NCI-H1092 treated with DMSO at 0.1 percent for 48 hours (cell line): ENCODE data around the gene CCDC200.
"Not testable (repeated sequence)": the region's sequence is repeated elsewhere in the genome, so short reads cannot be mapped to it uniquely, and the experiment has no call there.

Source experiments
- DNase-seq: peaks from one replicate; lab custom pipeline; 2025; lab: John Stamatoyannopoulos, UW

Gene CCDC200

DNA sequence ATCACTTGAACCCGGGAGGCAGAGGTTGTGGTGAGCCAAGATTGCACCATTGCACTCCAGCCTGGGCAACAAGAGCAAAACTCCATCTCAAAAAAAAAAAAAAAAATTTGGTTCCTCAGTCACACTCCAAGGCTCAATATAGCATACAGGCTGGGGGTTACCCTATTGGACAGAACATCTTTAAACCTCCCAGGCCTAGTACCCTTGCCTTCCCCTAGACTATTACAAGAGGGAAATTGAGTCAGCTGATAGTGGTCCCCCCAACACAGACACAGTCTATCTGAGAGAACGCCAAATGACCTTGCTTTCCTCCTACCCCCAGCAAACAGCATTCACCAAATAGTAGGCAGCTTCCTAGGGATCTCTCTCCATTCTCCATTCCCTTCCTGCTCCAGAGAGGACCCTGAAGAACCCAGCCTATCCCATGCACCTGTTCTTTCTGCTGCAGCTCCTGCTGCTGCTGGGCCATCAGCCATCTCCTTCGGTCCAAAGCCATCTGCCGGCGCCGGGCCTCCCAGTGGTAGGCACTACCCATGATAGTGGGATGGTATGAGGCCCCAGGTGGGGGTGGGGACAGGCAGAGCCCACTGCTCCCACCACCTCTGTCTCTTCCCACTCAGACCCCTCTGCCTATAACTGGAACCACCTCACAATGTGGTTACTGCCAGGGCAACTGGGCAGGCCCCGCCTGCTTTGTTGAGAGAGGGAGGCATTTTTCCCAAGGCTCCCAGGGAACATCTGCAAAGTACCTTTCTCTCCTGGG lies at the start of gene CCDC200:
CCDC200 (minus strand) TSS at position 604 of the 763 bp plus-strand sequence; CDS start at position 535, 69 bp downstream.
- DNase-seq = not testable (repeated sequence)

- DNase-seq = not testable (repeated sequence)
These were observed 44.5 kb upstream of the CCDC200 start for GRCh38 chr17:43272914-43273313.

DNA sequence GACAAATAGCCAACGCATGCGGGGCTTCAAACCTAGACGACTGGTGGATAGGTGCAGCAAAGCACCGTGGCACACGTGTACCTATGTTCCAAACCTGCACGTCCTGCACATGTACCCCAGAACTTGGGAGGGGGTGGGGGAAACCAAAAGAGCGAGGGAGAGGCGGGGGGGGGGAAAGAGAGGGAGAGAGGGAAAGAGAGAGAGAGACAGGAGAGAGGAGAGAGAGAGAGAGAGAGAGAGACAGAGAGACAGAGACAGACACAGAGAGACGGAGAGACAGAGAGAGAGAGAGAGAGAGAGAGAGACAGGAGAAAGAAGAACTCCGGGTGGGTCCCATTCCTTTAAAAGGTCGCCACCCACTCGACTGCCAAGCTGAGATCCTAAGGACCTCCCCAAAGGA lies 44.1 kb upstream of the CCDC200 start:
- not testable (repeated sequence) for DNase-seq

- not testable (repeated sequence) for DNase-seq
These were observed 42.4 kb upstream of the CCDC200 start for GRCh38 chr17:43270552-43271504.

DNA sequence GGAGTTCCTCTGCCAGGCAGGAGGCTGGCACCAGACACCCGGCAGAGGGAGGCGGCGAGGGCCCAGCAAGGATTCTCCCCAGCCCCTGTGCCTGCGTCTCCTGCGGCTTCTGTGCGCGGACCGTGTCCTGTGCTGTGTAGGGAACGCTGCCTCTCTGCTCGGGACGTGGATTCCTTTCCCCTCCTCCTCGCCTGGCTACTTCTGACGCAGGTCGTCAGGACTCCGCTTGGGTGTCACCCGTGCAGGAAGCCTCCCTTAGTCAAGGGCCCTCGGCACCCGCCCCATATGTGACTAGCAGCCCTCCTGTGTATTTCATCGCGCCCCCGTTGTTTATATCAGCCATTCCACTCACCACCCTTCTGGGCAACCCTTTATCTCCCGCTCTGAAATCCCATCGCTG lies 18.0 kb upstream of the CCDC200 start:
- not testable (repeated sequence) for DNase-seq

GRCh38 chr17:43240596-43241352 lies 12.4 kb upstream of the CCDC200 start:
- DNase-seq = not testable (repeated sequence)

GRCh38 chr17:43239597-43239996 lies 11.2 kb upstream of the CCDC200 start:
- not testable (repeated sequence) for DNase-seq

GRCh38 chr17:43233877-43234276 lies 5.5 kb upstream of the CCDC200 start, which contains the start of gene RNU2-1:
RNU2-1 (minus strand) TSS chr17:43233977.
- not testable (repeated sequence) for DNase-seq

- DNase-seq = not testable (repeated sequence)
These were observed 4.8 kb upstream of the CCDC200 start for GRCh38 chr17:43233263-43233662.

DNA sequence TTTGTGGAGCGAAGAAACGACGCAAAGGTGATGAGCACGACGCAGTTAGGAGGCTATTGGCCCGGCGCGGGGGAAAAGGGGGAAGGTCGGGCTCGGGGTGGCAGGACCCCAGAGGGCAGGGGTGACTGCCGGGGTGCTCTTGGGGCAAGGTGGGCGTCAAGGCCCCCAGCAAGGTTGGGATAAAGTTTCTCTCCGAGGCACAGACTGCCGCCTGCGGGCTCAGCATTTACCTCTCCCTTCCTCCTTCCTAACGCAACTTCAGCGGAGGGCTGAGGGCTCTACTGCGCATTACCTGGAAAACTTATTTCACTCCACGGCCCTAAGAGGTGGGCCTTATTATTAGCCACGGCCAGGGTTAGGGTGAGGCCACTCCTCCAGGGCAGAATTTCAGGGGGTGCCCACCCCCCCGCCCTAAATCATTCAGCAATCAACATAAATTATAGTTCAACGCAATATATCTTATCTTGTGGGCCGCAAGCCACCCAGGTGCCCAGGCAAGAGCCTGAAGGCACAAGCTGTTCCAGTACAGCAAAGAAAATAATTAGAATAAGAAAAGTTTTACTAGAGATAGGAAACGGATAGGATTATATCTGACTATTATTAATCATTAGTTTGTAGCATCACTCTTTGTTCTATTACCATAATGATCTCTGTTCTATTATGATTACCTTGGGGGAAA lies 3.7 kb upstream of the CCDC200 start:
- not testable (repeated sequence) for DNase-seq

GRCh38 chr17:43231205-43232020 lies 3.0 kb upstream of the CCDC200 start:
- not testable (repeated sequence) for DNase-seq

GRCh38 chr17:43226393-43226792 lies 2.0 kb downstream of the CCDC200 start:
- DNase-seq = no peak

GRCh38 chr17:43224146-43224705 lies 4.2 kb downstream of the CCDC200 start:
- DNase-seq = no peak

GRCh38 chr17:43220511-43221125 lies 7.8 kb downstream of the CCDC200 start:
- no peak for DNase-seq

- DNase-seq = no peak
These were observed 8.6 kb downstream of the CCDC200 start for GRCh38 chr17:43219746-43220380.

DNA sequence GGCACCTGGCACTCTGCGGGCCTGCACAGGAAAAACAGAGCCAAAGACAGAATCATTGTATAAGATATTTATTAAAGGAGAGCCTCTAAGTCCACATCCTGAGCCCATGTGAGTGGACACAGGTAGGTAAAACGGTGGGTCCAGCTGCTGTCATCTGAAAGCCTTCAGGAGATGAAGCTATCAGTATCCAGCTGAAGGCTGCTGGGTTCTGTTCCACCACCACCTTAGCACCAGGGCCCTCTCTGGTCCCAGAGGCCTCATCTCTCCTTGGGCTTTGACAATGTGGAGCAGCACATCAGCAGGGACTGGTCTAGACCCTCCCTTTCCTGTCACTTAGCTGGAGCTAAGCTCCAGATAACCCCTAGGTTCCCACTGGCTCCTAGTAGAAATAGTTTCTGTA lies 9.4 kb downstream of the CCDC200 start:
- no peak for DNase-seq

GRCh38 chr17:43217614-43218087 lies 10.8 kb downstream of the CCDC200 start:
- no peak for DNase-seq

DNA sequence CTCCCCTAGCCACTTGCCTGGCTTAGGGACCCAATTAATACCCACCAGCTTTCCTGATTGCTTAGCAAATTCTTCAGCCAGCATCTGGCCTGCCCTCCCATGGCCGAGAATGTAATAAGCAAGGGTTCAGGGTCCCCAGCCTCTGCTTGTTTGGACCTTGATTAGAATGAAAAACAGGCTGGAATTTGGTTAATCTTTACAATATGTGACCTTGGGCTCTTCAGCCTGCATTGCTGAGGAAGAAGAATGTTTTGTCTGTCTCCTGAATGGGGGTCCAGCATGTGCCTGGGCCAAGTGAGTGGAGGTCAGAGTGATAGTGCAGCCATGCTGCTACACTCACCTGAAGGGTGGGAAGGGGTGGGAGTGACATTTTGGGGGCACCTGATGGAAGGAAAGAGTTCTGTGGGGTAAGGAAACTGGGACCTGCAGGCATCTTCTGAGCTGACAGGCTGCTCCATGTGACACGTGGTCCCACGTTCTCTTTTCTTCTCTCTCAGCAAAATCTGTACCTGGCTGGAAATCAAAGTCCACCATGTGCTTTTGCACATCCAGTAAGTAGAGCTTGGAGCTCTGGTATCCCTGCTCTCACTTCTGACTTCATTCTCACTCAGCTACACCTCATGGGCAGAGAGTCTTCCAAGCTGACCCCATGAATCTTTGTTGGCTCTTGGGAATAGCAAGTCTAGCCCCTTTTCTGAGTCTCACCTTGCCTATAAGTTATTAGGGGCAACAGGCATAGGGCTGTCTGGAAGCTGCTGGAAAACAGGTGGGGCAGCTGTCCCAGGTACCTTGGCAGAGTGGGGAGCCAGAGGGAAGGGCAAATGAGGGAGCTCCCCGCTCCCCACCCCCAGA lies 11.4 kb downstream of the CCDC200 start:
- no peak for DNase-seq
